Measurements from ENCODE around the gene NPPB.

DNA sequence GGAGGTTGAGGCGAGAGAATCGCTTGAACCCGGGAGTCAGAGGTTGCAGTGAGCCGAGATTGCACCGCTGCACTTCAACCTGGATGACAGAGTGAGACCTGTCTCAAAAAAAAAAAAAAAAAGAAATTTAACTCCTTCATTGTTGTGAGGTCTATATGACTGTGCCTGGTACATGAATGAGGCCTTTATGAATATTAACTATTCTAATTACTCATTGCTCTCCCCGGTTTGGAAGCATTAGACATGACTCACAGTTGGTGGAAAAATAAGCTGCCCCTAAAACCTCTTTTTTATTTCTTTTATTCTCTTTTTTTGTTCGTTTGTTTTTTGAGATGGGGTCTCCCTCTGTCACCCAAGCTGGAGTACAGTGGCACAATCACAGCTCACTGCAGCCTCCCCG, 3.3 kb downstream of the NPPB start:
- TF ChIP-seq, protein P1, sequence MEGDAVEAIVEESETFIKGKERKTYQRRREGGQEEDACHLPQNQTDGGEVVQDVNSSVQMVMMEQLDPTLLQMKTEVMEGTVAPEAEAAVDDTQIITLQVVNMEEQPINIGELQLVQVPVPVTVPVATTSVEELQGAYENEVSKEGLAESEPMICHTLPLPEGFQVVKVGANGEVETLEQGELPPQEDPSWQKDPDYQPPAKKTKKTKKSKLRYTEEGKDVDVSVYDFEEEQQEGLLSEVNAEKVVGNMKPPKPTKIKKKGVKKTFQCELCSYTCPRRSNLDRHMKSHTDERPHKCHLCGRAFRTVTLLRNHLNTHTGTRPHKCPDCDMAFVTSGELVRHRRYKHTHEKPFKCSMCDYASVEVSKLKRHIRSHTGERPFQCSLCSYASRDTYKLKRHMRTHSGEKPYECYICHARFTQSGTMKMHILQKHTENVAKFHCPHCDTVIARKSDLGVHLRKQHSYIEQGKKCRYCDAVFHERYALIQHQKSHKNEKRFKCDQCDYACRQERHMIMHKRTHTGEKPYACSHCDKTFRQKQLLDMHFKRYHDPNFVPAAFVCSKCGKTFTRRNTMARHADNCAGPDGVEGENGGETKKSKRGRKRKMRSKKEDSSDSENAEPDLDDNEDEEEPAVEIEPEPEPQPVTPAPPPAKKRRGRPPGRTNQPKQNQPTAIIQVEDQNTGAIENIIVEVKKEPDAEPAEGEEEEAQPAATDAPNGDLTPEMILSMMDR (IDR thresholded peaks at IDR 0.05): no peak
- no peak for TF ChIP-seq POLR2A (IDR thresholded peaks at IDR 0.05)
- TF ChIP-seq POLR2AphosphoS5 (IDR thresholded peaks at IDR 0.05): no peak

Data from breast epithelium (tissue), 3 donors.